ENCODE results near the gene WNT9B. TPM values are rescaled to one million over a fixed set of nuclear protein-coding genes. Genes with fewer than 3 reads are reported as not detected.
A peak's percentile ranks its signal among the peaks of the same experiment; 100 is the strongest.
"Not testable (repeated sequence)": the region's sequence is repeated elsewhere in the genome, so short reads cannot be mapped to it uniquely, and the experiment has no call there.

Gene WNT9B
- total RNA-seq, 4 donors from 2014 or later, result 0.27 to 0.59 TPM; not detected in 2

GRCh38 chr17:46916623-46917022 lies 65.2 kb downstream of the WNT9B start:
- H3K27ac ChIP-seq, result no peak overlapping the region
- DNase-seq, result no peak

GRCh38 chr17:46917041-46917440 lies 65.7 kb downstream of the WNT9B start:
- no peak for DNase-seq
- TF ChIP-seq, protein P1, sequence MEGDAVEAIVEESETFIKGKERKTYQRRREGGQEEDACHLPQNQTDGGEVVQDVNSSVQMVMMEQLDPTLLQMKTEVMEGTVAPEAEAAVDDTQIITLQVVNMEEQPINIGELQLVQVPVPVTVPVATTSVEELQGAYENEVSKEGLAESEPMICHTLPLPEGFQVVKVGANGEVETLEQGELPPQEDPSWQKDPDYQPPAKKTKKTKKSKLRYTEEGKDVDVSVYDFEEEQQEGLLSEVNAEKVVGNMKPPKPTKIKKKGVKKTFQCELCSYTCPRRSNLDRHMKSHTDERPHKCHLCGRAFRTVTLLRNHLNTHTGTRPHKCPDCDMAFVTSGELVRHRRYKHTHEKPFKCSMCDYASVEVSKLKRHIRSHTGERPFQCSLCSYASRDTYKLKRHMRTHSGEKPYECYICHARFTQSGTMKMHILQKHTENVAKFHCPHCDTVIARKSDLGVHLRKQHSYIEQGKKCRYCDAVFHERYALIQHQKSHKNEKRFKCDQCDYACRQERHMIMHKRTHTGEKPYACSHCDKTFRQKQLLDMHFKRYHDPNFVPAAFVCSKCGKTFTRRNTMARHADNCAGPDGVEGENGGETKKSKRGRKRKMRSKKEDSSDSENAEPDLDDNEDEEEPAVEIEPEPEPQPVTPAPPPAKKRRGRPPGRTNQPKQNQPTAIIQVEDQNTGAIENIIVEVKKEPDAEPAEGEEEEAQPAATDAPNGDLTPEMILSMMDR (IDR thresholded peaks at IDR 0.05), result no peak
- Histone ChIP-seq H3K27me3 (no peaks in the 10 kb centered on the region), H3K27ac (no peak overlapping the region), H3K4me3 (no peak overlapping the region), H3K36me3 (no peaks in the 10 kb centered on the region), H3K9me3 (no peaks in the 10 kb centered on the region), H3K4me1 (no peaks in the 10 kb centered on the region)
- intact Hi-C loops (cut with DNase I; ENCODE audit: low total_unique reads), result no loop called here

More at GRCh38 chr17:46916623-46917022, 65.2 kb downstream of the WNT9B start:
- H3K4me3 ChIP-seq, result no peak overlapping the region
- H3K9me3 ChIP-seq, result no peaks in the 10 kb centered on the region
- TF ChIP-seq, protein P1 (IDR thresholded peaks at IDR 0.05), result no peak
- TF ChIP-seq POLR2A (IDR thresholded peaks at IDR 0.05), result no peak
- H3K4me1 ChIP-seq, result no peaks in the 10 kb centered on the region
- H3K27me3 ChIP-seq, result no peaks in the 10 kb centered on the region
- intact Hi-C loops (cut with DNase I; ENCODE audit: low total_unique reads), result no loop called here
- no peaks in the 10 kb centered on the region for H3K36me3 ChIP-seq

DNA sequence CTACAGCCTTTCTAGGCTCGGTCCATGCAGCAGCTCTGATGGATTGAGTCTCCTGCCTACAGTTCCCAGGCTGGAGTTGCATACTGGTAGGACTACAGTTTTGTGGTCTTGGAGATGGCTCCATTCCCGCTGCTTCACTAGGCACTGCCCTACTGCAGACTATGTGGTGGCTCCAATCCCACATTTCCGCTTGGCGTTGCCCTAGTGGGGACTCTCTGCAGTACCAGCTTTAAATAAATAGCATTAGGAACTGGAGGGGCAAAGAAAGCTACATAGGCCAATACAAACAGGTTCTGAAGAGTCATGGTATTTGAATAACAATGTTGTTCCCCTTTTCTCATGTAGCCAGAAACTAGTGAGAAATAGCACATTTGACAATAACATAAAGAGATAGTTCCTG lies 66.1 kb downstream of the WNT9B start:
- intact Hi-C loops (cut with DNase I; ENCODE audit: low total_unique reads), result no loop called here
- DNase-seq, result no peak
- Histone ChIP-seq H3K27ac (no peak overlapping the region), H3K36me3 (no peaks in the 10 kb centered on the region), H3K27me3 (no peaks in the 10 kb centered on the region), H3K9me3 (no peaks in the 10 kb centered on the region), H3K4me1 (no peaks in the 10 kb centered on the region), H3K4me3 (no peak overlapping the region)
- TF ChIP-seq, protein P1 (IDR thresholded peaks at IDR 0.05), result no peak
- TF ChIP-seq POLR2A (IDR thresholded peaks at IDR 0.05), result no peak

GRCh38 chr17:46921962-46922361 lies 70.6 kb downstream of the WNT9B start:
- H3K9me3 ChIP-seq; H3K36me3 ChIP-seq; H3K27ac ChIP-seq; H3K27me3 ChIP-seq; intact Hi-C loops (cut with DNase I; ENCODE audit: low total_unique reads); DNase-seq: not testable (repeated sequence)
- Histone ChIP-seq H3K4me1 (peaks cover 0 to 11% of the 10 kb centered on the region in 2 donors), H3K4me3 (peak overlapping the region in 1 of 2 donors; percentile 91)

GRCh38 chr17:46922487-46922803 lies 71.1 kb downstream of the WNT9B start:
- Histone ChIP-seq H3K9me3 (no peaks in the 10 kb centered on the region), H3K27me3 (no peaks in the 10 kb centered on the region), H3K36me3 (no peaks in the 10 kb centered on the region), H3K4me1 (peaks cover 0 to 11% of the 10 kb centered on the region in 2 donors), H3K27ac (peak overlapping the region; percentile 88 to 97), H3K4me3 (peak overlapping the region; percentile 83 to 91)
- no peak for DNase-seq
- TF ChIP-seq, protein P1 (IDR thresholded peaks at IDR 0.05), result no peak
- TF ChIP-seq POLR2A (IDR thresholded peaks at IDR 0.05), result no peak
- intact Hi-C loops (cut with DNase I; ENCODE audit: low total_unique reads), result no loop called here

All from uterus (tissue), 4 donors.